Panc1 (cell line): Measurements from ENCODE around the gene IGFL1.

Experiments used
- POLR2AphosphoS5 ChIP-seq: IDR thresholded peaks from 2 replicates; pipeline ENCODE4 v1.6.1; 2012; ENCODE audit warnings: mild to moderate bottlenecking, low read depth, low read length, moderate library complexity
- REST ChIP-seq, 2 experiments: IDR thresholded peaks; 2 replicates each; pipeline ENCODE4 v1.6.1; 2011 to 2012; ENCODE audit warnings: low read depth in 2 of 2, control low read depth in 1 of 2, low read length in 1 of 2, mild to moderate bottlenecking in 1 of 2, moderate library complexity in 1 of 2; ENCODE audit not compliant: insufficient read depth in 1 of 2
- SIN3A ChIP-seq: IDR thresholded peaks from 2 replicates; pipeline ENCODE4 v1.6.1; 2012; ENCODE audit warnings: low read depth, mild to moderate bottlenecking, low read length, moderate library complexity, borderline replicate concordance; ENCODE audit not compliant: insufficient read depth
- TCF7L2 ChIP-seq: IDR thresholded peaks from 2 replicates; pipeline ENCODE4 v1.6.1; 2011; ENCODE audit warnings: mild to moderate bottlenecking, low read depth, low read length, inconsistent platforms
- TF ChIP-seq, protein P1 (sequence below): fragments of 450-650 bp; IDR thresholded peaks from 2 replicates; pipeline ENCODE4 v1.5.1; 2017; ENCODE audit warnings: mild to moderate bottlenecking

- TF ChIP-seq TCF7L2 (no peak), SIN3A (no peak), REST (IDR thresholded peaks at IDR 0.05; ENCODE audit: insufficient read depth in 1 of 2, low read depth in 2 of 2, low read length in 1 of 2) (no peak), POLR2AphosphoS5 (no peak)
- TF ChIP-seq, protein P1, sequence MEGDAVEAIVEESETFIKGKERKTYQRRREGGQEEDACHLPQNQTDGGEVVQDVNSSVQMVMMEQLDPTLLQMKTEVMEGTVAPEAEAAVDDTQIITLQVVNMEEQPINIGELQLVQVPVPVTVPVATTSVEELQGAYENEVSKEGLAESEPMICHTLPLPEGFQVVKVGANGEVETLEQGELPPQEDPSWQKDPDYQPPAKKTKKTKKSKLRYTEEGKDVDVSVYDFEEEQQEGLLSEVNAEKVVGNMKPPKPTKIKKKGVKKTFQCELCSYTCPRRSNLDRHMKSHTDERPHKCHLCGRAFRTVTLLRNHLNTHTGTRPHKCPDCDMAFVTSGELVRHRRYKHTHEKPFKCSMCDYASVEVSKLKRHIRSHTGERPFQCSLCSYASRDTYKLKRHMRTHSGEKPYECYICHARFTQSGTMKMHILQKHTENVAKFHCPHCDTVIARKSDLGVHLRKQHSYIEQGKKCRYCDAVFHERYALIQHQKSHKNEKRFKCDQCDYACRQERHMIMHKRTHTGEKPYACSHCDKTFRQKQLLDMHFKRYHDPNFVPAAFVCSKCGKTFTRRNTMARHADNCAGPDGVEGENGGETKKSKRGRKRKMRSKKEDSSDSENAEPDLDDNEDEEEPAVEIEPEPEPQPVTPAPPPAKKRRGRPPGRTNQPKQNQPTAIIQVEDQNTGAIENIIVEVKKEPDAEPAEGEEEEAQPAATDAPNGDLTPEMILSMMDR: no peak
Measured at GRCh38 chr19:46271481-46272197, 42.1 kb downstream of the IGFL1 start.
